Keratinocyte (primary cell): Measurements from ENCODE around the gene BAG5.

Experiments
- EZH2 ChIP-seq: IDR thresholded peaks from one replicate; pipeline ENCODE4 v1.6.1; 2012; ENCODE audit warnings: inconsistent platforms, mild to moderate bottlenecking, low read length, moderate library complexity
- TF ChIP-seq, protein P1 (sequence below), 3 experiments: IDR thresholded peaks in 1 of 3; conservative IDR thresholded peaks in 1 of 3; optimal IDR thresholded peaks in 1 of 3; 2 replicates in 2 of 3; 3 replicates in 1 of 3; pipeline versions ENCODE3 to v1.5.1; 2011; ENCODE audit warnings: low read length in 3 of 3, mild to moderate bottlenecking in 3 of 3, moderate library complexity in 2 of 3, control low read depth in 1 of 3, inconsistent platforms in 1 of 3; ENCODE audit not compliant: insufficient read depth in 2 of 3; ENCODE audit errors: extremely low read depth in 1 of 3

DNA sequence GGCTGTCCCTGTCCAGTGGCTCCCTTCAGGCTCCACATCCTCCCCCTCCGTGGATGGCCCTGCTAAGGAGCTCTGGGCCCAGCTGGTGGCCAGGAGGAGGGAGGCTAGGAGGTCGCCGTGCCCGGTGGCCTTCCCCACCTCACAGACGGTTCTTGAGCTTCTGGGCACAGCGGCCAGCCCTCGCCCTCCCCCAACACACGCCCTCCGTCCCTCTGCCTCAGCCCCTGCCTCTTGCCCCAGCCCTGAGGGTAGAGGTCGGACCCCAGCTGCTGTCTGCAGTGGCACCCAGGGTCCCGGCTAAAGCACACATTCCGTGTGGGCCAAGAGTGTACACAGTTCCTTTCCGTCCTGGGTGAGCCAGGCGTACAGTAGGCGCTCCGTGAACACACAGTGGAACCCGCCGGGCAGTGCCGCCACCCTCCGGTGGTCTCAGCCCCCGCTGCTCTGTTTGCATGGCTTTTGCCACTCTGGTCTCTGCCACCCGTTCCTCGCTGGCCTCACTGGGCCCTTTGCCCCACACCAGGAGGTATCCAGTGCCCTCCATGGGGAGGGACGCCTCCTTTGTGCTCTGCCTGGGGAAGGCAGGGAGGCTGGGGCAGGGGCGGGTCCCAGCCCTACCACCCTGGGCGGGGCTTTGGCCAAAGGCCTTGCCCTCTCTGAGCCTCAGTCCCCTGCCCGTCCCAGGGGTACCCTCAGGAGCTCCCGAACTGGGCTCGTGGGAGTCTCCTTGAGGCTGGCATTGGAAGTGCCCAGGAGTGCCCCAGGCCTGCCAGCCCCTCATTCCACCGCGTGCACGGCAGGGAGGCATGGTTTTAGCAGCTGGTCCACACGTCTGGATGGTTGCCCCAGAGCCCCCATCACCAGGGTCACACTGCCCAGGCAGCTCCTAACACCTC is 20.5 kb downstream of the BAG5 start:
- TF ChIP-seq, protein P1, sequence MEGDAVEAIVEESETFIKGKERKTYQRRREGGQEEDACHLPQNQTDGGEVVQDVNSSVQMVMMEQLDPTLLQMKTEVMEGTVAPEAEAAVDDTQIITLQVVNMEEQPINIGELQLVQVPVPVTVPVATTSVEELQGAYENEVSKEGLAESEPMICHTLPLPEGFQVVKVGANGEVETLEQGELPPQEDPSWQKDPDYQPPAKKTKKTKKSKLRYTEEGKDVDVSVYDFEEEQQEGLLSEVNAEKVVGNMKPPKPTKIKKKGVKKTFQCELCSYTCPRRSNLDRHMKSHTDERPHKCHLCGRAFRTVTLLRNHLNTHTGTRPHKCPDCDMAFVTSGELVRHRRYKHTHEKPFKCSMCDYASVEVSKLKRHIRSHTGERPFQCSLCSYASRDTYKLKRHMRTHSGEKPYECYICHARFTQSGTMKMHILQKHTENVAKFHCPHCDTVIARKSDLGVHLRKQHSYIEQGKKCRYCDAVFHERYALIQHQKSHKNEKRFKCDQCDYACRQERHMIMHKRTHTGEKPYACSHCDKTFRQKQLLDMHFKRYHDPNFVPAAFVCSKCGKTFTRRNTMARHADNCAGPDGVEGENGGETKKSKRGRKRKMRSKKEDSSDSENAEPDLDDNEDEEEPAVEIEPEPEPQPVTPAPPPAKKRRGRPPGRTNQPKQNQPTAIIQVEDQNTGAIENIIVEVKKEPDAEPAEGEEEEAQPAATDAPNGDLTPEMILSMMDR (optimal IDR thresholded peaks at IDR 0.05 in 1 of 3, IDR thresholded peaks at IDR 0.05 in 1 of 3, conservative IDR thresholded peaks at IDR 0.05 in 1 of 3; ENCODE audit: extremely low read depth in 1 of 3, insufficient read depth in 2 of 3, low read length in 3 of 3), result no peak
- no peak for TF ChIP-seq EZH2
